Sigmoid colon (tissue), 4 donors: ENCODE results near the gene LSMEM2.

Experiments used
- EP300 ChIP-seq, 4 donors: sonication (generic); formaldehyde crosslinking; IDR thresholded peaks; one replicate each; pipeline ENCODE4 v1.6.1; 2017; ENCODE audit warnings: antibody characterized with exemption in 4 of 4
- POLR2AphosphoS5 ChIP-seq, 4 donors: sonication (generic); formaldehyde crosslinking; IDR thresholded peaks; one replicate each; pipeline ENCODE4 v1.6.1; 2017; ENCODE audit warnings: antibody characterized with exemption in 4 of 4
- TF ChIP-seq, protein P1 (sequence below), 4 experiments: fragments of 450-650 bp in 3 of 4; fragments of 200-600 bp in 1 of 4; IDR thresholded peaks; one replicate each; pipeline ENCODE4 v1.5.1; 2016 to 2019; ENCODE audit warnings: antibody characterized with exemption in 4 of 4, mild to moderate bottlenecking in 3 of 4, moderate library complexity in 2 of 4

DNA sequence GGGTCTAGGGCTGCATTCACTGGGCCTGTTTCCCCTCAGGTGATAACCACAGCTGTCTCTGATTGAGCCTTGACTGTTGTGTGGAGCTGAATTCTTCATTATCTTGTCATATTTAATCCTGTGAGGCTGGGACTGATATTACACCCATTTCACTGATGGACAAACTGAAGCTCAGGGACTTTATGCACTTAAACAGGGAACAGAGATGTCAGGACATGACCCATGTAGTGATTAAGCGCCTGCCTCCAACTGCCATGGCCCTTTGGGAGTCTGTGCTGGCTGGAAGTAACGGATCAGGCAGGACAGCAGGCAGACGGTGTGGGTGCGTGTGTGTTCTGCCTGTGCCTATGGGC is 35.4 kb upstream of the LSMEM2 start:
- TF ChIP-seq POLR2AphosphoS5 (IDR thresholded peaks at IDR 0.05) (no peak), EP300 (IDR thresholded peaks at IDR 0.05) (no peak)
- TF ChIP-seq, protein P1, sequence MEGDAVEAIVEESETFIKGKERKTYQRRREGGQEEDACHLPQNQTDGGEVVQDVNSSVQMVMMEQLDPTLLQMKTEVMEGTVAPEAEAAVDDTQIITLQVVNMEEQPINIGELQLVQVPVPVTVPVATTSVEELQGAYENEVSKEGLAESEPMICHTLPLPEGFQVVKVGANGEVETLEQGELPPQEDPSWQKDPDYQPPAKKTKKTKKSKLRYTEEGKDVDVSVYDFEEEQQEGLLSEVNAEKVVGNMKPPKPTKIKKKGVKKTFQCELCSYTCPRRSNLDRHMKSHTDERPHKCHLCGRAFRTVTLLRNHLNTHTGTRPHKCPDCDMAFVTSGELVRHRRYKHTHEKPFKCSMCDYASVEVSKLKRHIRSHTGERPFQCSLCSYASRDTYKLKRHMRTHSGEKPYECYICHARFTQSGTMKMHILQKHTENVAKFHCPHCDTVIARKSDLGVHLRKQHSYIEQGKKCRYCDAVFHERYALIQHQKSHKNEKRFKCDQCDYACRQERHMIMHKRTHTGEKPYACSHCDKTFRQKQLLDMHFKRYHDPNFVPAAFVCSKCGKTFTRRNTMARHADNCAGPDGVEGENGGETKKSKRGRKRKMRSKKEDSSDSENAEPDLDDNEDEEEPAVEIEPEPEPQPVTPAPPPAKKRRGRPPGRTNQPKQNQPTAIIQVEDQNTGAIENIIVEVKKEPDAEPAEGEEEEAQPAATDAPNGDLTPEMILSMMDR (IDR thresholded peaks at IDR 0.05), result no peak
